Regular cardiac myocyte (primary cell): Measurements from ENCODE around the gene BAIAP2. TPM values are rescaled to one million over a fixed set of nuclear protein-coding genes. Genes with fewer than 3 reads are reported as not detected.

Experiments
- total RNA-seq: library from RNA; depleted of rRNA; stranded (reverse); fragments of >200 nt; gene quantifications from 2 replicates; pipeline ENCODE4 v1.2.3, GENCODE V29; 2014

BAIAP2 gene
- total RNA-seq: 6.8 and 12.8 TPM in 2 replicates

DNA sequence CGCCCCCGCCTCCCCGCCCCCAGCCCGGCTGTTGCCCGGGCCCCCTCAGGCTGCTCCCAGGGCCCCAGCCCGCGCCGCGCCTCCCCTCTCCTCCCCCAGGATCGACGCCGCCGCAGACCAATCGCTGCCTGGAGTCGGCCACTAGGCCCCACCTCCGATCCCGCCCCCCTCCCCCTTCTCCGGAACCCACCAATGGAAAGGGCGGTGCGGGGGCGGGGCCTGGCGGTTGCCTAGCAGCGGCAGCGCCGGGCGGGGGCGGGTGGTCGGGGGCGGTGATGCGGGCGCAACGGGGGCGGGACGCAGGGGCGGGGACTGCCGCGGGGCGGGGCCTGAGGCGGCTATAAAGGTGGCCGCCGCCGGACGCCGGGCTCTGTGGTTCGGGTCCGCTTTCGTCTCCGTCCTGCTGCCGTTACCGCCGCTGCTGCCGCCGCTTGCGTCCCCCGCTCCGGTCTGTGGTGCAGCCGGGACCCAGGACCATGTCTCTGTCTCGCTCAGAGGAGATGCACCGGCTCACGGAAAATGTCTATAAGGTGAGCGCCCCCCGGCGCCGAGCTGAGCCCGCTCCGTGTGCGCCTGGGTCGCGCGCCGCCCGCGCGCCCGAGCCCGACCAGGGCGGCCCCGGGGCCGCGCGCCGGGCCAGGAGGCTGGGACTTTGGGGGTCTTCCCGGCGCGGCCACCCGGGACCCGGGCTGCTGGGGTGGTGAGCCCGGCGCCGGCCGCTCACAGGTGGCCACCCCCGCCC is at the start of gene BAIAP2:
Gene BAIAP2, plus strand, starts transcription at position 373 of the 742 bp plus-strand sequence. Its CDS starts 104 bp downstream, at position 477.

GRCh38 chr17:80991645-80992076 is 43.3 kb upstream of the BAIAP2 start, which contains the start of gene CHMP6:
Gene CHMP6, plus strand, starts transcription at chr17:80991841. Its CDS starts 78 bp downstream, at chr17:80991919.

GRCh38 chr17:81165246-81166032 is 130.5 kb downstream of the BAIAP2 start, which contains the start of gene PVALEF:
Gene PVALEF, plus strand, starts transcription at chr17:81165507. Its CDS starts 15,720 bp downstream, at chr17:81181227.

GRCh38 chr17:81166033-81166492 is 131.1 kb downstream of the BAIAP2 start, which contains the start of gene AATK:
Gene AATK, minus strand, starts transcription at chr17:81166221. Its CDS starts 229 bp downstream, at chr17:81165992.

Other genes starting within 250 kb of the BAIAP2 start
- gene CHMP6, start 43.3 kb upstream of the BAIAP2 start, total RNA-seq: 7.3 and 15.9 TPM in 2 replicates
- gene PVALEF, start 130.4 kb downstream of the BAIAP2 start, total RNA-seq: not detected in 2 replicates
- gene AATK, start 131.1 kb downstream of the BAIAP2 start, total RNA-seq: 0.19 and 0.56 TPM in 2 replicates
- gene CEP131, start 187.8 kb downstream of the BAIAP2 start, total RNA-seq: 11.6 and 17.8 TPM in 2 replicates
- 8.8 and 12.4 TPM in 2 replicates for gene TEPSIN, start 203.9 kb downstream of the BAIAP2 start, total RNA-seq
- 36.9 and 39.7 TPM in 2 replicates for gene NDUFAF8, start 204.2 kb downstream of the BAIAP2 start, total RNA-seq